Endothelial cell of umbilical vein (primary cell): ENCODE measurements around the gene APBA2. TPM values are rescaled to one million over a fixed set of nuclear protein-coding genes. Genes with fewer than 3 reads are reported as not detected.

Source experiments
- BruUV-seq: library from RNA; stranded (reverse); fragments of 400-500 nt; replicated peaks from 2 replicates; lab custom pipeline; 2021; lab: Mats Ljungman, UMichigan
- CTCF ChIA-PET: fragments of 300-600, 350-600 bp; sonication (Branson Sonifier 250); formaldehyde crosslinking; loops from one replicate; lab custom pipeline; 2021; ENCODE audit warnings: antibody characterized with exemption, inconsistent platforms; lab: Charles Lee
- POLR2A ChIA-PET: fragments of 300-600, 350-600 bp; sonication (Branson Sonifier 250); formaldehyde crosslinking; loops from one replicate; lab custom pipeline; 2021; ENCODE audit warnings: antibody characterized with exemption, inconsistent platforms; lab: Charles Lee
- DNase-seq: peaks from one replicate; pipeline ENCODE4 v3.0.0-alpha.2; 2011; ENCODE audit warnings: low read depth, low spot score
- FAIRE-seq: peaks from 2 replicates; lab custom pipeline; 2011; peaks lifted over from hg19 to GRCh38; lab: Jason Lieb, UNC
- H2AFZ ChIP-seq: 2 replicates; pipeline ENCODE4 v1.6.0; 2012; ENCODE audit warnings: low read depth, low read length, control low read depth, inconsistent platforms
- H3K27ac ChIP-seq: 2 replicates; pipeline ENCODE4 v1.5.1; 2011; ENCODE audit warnings: low read depth, mild to moderate bottlenecking, control low read depth, low read length, moderate library complexity; ENCODE audit not compliant: insufficient read depth
- H3K27me3 ChIP-seq, 2 experiments: 2 replicates each; pipeline versions ENCODE4 v1.6.0 to v1.6.1; 2011; ENCODE audit warnings: low read length in 2 of 2, mixed read lengths in 1 of 2; ENCODE audit not compliant: control insufficient read depth in 2 of 2, insufficient read depth in 2 of 2
- H3K36me3 ChIP-seq, 2 experiments: 2 replicates in 1 of 2; 3 replicates in 1 of 2; pipeline ENCODE4 v1.5.1; 2011; ENCODE audit warnings: low read length in 2 of 2, mild to moderate bottlenecking in 1 of 2, moderate library complexity in 1 of 2; ENCODE audit not compliant: control insufficient read depth in 2 of 2, insufficient read depth in 2 of 2; ENCODE audit errors: extremely low read depth in 1 of 2
- H3K4me1 ChIP-seq: 3 replicates; pipeline ENCODE4 v1.5.1; 2011; ENCODE audit warnings: mild to moderate bottlenecking, low read length; ENCODE audit not compliant: control insufficient read depth, insufficient read depth; ENCODE audit errors: extremely low read depth
- H3K4me2 ChIP-seq: 2 replicates; pipeline ENCODE4 v1.6.1; 2011; ENCODE audit warnings: low read length, control low read depth, mixed read lengths; ENCODE audit not compliant: insufficient read depth
- H3K4me3 ChIP-seq, 3 experiments: fragments of 200-600 bp in 1 of 3; sonication (generic), shearing (Covaris generic) in 1 of 3; replicated peaks in 1 of 3; 2 replicates each; pipeline ENCODE4 v1.5.1; 2011 to 2016; ENCODE audit warnings: control low read depth in 3 of 3, low read length in 3 of 3, mild to moderate bottlenecking in 2 of 3, inconsistent platforms in 1 of 3, low read depth in 1 of 3, moderate library complexity in 1 of 3; ENCODE audit not compliant: insufficient read depth in 1 of 3
- H3K79me2 ChIP-seq: 2 replicates; pipeline ENCODE4 v1.6.0; 2012; ENCODE audit warnings: low read length, inconsistent platforms; ENCODE audit not compliant: control insufficient read depth, insufficient read depth
- H3K9ac ChIP-seq: replicated peaks from 2 replicates; pipeline ENCODE3; 2011; ENCODE audit warnings: low read length, control low read depth; ENCODE audit not compliant: insufficient read depth; ENCODE audit errors: extremely low read depth
- H3K9me1 ChIP-seq: replicated peaks from 3 replicates; pipeline ENCODE4 v1.6.0; 2011; ENCODE audit warnings: mild to moderate bottlenecking, low read length; ENCODE audit not compliant: control insufficient read depth, insufficient read depth; ENCODE audit errors: extremely low read depth
- H3K9me3 ChIP-seq: replicated peaks from 2 replicates; pipeline ENCODE4 v1.5.1; 2012; ENCODE audit warnings: low read length, inconsistent platforms; ENCODE audit not compliant: control insufficient read depth, insufficient read depth
- H4K20me1 ChIP-seq: replicated peaks from 2 replicates; pipeline ENCODE3; 2011; ENCODE audit warnings: mild to moderate bottlenecking, low read length; ENCODE audit not compliant: control insufficient read depth, insufficient read depth; ENCODE audit errors: extremely low read depth
- EZH2 ChIP-seq: IDR thresholded peaks from 2 replicates; pipeline ENCODE4 v1.6.1; 2012; ENCODE audit warnings: borderline replicate concordance, low read depth, mild to moderate bottlenecking, moderate library complexity, low read length, inconsistent platforms; ENCODE audit not compliant: severe bottlenecking
- FOS ChIP-seq: IDR thresholded peaks from 2 replicates; pipeline ENCODE4 v1.6.1; 2011; ENCODE audit warnings: mild to moderate bottlenecking, low read length, moderate library complexity, borderline replicate concordance; ENCODE audit not compliant: insufficient read depth
- GATA2 ChIP-seq: IDR thresholded peaks from 2 replicates; pipeline ENCODE4 v1.7.0; 2011; ENCODE audit warnings: low read depth, mild to moderate bottlenecking, moderate library complexity, mixed read lengths, low read length; ENCODE audit not compliant: insufficient read length, insufficient read depth
- JUN ChIP-seq: IDR thresholded peaks from 2 replicates; pipeline ENCODE4 v1.6.1; 2011; ENCODE audit warnings: borderline replicate concordance, low read depth; ENCODE audit not compliant: insufficient read length, insufficient read depth
- MYC ChIP-seq: IDR thresholded peaks from one replicate; pipeline ENCODE4 v1.6.1; 2011; ENCODE audit warnings: mild to moderate bottlenecking, low read depth, low read length
- POLR2A ChIP-seq: IDR thresholded peaks from 2 replicates; pipeline ENCODE4 v1.6.1; 2012; ENCODE audit warnings: low read depth, mild to moderate bottlenecking, control low read depth, low read length
- POLR2AphosphoS5 ChIP-seq: IDR thresholded peaks from 2 replicates; pipeline ENCODE4 v1.6.1; 2012; ENCODE audit warnings: low read depth, mild to moderate bottlenecking, control low read depth, low read length, moderate library complexity; ENCODE audit not compliant: insufficient read depth
- dilution Hi-C: fragments of 300-500 bp; cut with MboI; formaldehyde crosslinking; loops from one replicate; pipeline ENCODE4 v1.15.0; 2019; ENCODE audit warnings: low sequenced_read_pairs; ENCODE audit not compliant: extremely low pct_ligation_motif_present
- intact Hi-C: fragments of 100-400 bp; cut with micrococcal nuclease; formaldehyde crosslinking; loops from one replicate; pipeline ENCODE4 v1.10.0; 2022
- polyA plus RNA-seq, 4 experiments: library from polyadenylated mRNA; depleted of rRNA in 3 of 4; stranded (reverse) in 3 of 4; unstranded in 1 of 4; fragments of >200 nt; gene quantifications; 2 replicates each; pipeline versions ENCODE4 v1.2.1 to v1.2.3, GENCODE V29; 2011 to 2012; ENCODE audit warnings: missing spikeins in 1 of 4
- total RNA-seq: library from RNA; stranded (reverse); gene quantifications from 2 replicates; pipeline ENCODE4 v1.2.3, GENCODE V29; 2021
- TF ChIP-seq, protein P1 (sequence below): IDR thresholded peaks from 2 replicates; pipeline ENCODE4 v1.6.1; 2011; ENCODE audit not compliant: insufficient read depth, insufficient read length
- TF ChIP-seq, protein P2 (sequence below), 2 donors: IDR thresholded peaks; 1 replicate in 1 of 2; 2 replicates in 1 of 2; pipeline ENCODE4 v1.5.1; 2011; ENCODE audit warnings: low read length in 2 of 2, mild to moderate bottlenecking in 2 of 2, moderate library complexity in 2 of 2, control low read depth in 1 of 2, inconsistent platforms in 1 of 2, low read depth in 1 of 2; ENCODE audit not compliant: insufficient read depth in 1 of 2; ENCODE audit errors: extremely low read depth in 1 of 2

Gene APBA2
- total and polyA plus RNA-seq, 2 donors (not counting 3 experiments of a cell fraction or from before 2014, with no cell fraction given) = 5.7 to 11.1 TPM

- dilution Hi-C loops = no loop called here
- TF ChIP-seq MYC (no peak), FOS (no peak), EZH2 (no peak), JUN (no peak), POLR2AphosphoS5 (no peak), GATA2 (no peak), POLR2A (no peak)
- TF ChIP-seq, protein P1, sequence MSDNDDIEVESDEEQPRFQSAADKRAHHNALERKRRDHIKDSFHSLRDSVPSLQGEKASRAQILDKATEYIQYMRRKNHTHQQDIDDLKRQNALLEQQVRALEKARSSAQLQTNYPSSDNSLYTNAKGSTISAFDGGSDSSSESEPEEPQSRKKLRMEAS = no peak
- TF ChIP-seq, protein P2, sequence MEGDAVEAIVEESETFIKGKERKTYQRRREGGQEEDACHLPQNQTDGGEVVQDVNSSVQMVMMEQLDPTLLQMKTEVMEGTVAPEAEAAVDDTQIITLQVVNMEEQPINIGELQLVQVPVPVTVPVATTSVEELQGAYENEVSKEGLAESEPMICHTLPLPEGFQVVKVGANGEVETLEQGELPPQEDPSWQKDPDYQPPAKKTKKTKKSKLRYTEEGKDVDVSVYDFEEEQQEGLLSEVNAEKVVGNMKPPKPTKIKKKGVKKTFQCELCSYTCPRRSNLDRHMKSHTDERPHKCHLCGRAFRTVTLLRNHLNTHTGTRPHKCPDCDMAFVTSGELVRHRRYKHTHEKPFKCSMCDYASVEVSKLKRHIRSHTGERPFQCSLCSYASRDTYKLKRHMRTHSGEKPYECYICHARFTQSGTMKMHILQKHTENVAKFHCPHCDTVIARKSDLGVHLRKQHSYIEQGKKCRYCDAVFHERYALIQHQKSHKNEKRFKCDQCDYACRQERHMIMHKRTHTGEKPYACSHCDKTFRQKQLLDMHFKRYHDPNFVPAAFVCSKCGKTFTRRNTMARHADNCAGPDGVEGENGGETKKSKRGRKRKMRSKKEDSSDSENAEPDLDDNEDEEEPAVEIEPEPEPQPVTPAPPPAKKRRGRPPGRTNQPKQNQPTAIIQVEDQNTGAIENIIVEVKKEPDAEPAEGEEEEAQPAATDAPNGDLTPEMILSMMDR (IDR thresholded peaks at IDR 0.05; ENCODE audit: extremely low read depth in 1 of 2, insufficient read depth in 1 of 2, low read depth in 1 of 2, low read length in 2 of 2) = no peak
- H3K79me2 ChIP-seq = no peaks in the 10 kb centered on the region
- no peak overlapping the region for H3K27ac ChIP-seq
- ChIA-PET CTCF (no interaction called here), POLR2A (no interaction called here)
- no peak overlapping the region for H3K4me2 ChIP-seq
- no peaks in the 10 kb centered on the region for H3K9me3 ChIP-seq
- no peaks in the 10 kb centered on the region for H3K4me1 ChIP-seq
- no peaks in the 10 kb centered on the region for H4K20me1 ChIP-seq
- no peaks in the 10 kb centered on the region for H3K36me3 ChIP-seq
- DNase-seq (no peak), FAIRE-seq (no peak)
- no peak overlapping the region for H3K4me3 ChIP-seq
- no peaks in the 10 kb centered on the region for H3K9me1 ChIP-seq
- BruUV-seq = no TSS peak
- no peak overlapping the region for H2AFZ ChIP-seq
- no peaks in the 10 kb centered on the region for H3K27me3 ChIP-seq
- intact Hi-C loops = no loop called here
- no peak overlapping the region for H3K9ac ChIP-seq
Measured at GRCh38 chr15:29097168-29097567, 211.4 kb downstream of the APBA2 start.
